HEK293 (cell line): ENCODE measurements around the gene TOX4.
"Not testable (repeated sequence)": the region's sequence is repeated elsewhere in the genome, so short reads cannot be mapped to it uniquely, and the experiment has no call there.

Experiments
- CTCF ChIA-PET: fragments of 350-600 bp; formaldehyde crosslinking; extraction: SDS; loops from one replicate; lab custom pipeline; 2021; ENCODE audit warnings: antibody characterized with exemption; lab: Yijun Ruan, JAX
- POLR2A ChIA-PET: fragments of 300-600 bp; formaldehyde crosslinking; extraction: SDS; loops from one replicate; lab custom pipeline; 2020; ENCODE audit warnings: antibody characterized with exemption, inconsistent platforms; lab: Yijun Ruan, JAX
- H3K27ac ChIP-seq: fragments of 200-500 bp; sonication (Bioruptor generic); 2 replicates; pipeline ENCODE4 v1.5.1; 2014; ENCODE audit warnings: low read depth, low read length, control low read depth, inconsistent platforms; ENCODE audit errors: extremely low read depth
- H3K36me3 ChIP-seq, 2 experiments: fragments of 200-500 bp in 1 of 2; sonication (Bioruptor generic) in 1 of 2; 1 replicate in 1 of 2; 2 replicates in 1 of 2; pipeline ENCODE4 v1.5.1; 2014 to 2017; ENCODE audit warnings: inconsistent platforms in 2 of 2, low read length in 2 of 2; ENCODE audit not compliant: control insufficient read depth in 2 of 2, insufficient read depth in 1 of 2
- H3K4me1 ChIP-seq: fragments of 200-500 bp; sonication (Bioruptor generic); 2 replicates; pipeline ENCODE4 v1.5.1; 2014; ENCODE audit warnings: mild to moderate bottlenecking, low read length, inconsistent platforms; ENCODE audit not compliant: control insufficient read depth, insufficient read depth
- H3K4me3 ChIP-seq: 2 replicates; pipeline ENCODE4 v1.5.1; 2011; ENCODE audit warnings: low read depth, mild to moderate bottlenecking, control low read depth, low read length, moderate library complexity
- H3K9me3 ChIP-seq: fragments of 200-500 bp; sonication (Bioruptor generic); 2 replicates; pipeline ENCODE4 v1.5.1; 2014; ENCODE audit warnings: low read depth, low read length, inconsistent platforms; ENCODE audit not compliant: control insufficient read depth, insufficient read depth
- BCL11B ChIP-seq: fragments of 450-650 bp; formaldehyde crosslinking; IDR thresholded peaks from 2 replicates; pipeline ENCODE4 v1.5.1; 2016; ENCODE audit warnings: low read depth, missing biosample characterization, missing genetic modification characterization
- EGR2 ChIP-seq: fragments of 450-650 bp; formaldehyde crosslinking; IDR thresholded peaks from 2 replicates; pipeline ENCODE4 v1.5.1; 2016; ENCODE audit warnings: low read depth, missing biosample characterization, missing genetic modification characterization
- GLI2 ChIP-seq: fragments of 450-650 bp; formaldehyde crosslinking; IDR thresholded peaks from 2 replicates; pipeline ENCODE4; 2017; ENCODE audit warnings: missing biosample characterization, missing genetic modification characterization, low read depth, borderline replicate concordance
- GLIS1 ChIP-seq: fragments of 450-650 bp; formaldehyde crosslinking; IDR thresholded peaks from 2 replicates; pipeline ENCODE4 v1.5.1; 2016; ENCODE audit warnings: missing biosample characterization, missing genetic modification characterization
- OSR2 ChIP-seq: fragments of 450-650 bp; formaldehyde crosslinking; IDR thresholded peaks from 2 replicates; pipeline ENCODE4 v1.5.1; 2016; ENCODE audit warnings: missing biosample characterization, missing genetic modification characterization
- REPIN1 ChIP-seq: fragments of 450-650 bp; formaldehyde crosslinking; IDR thresholded peaks from 2 replicates; pipeline ENCODE4 v1.5.1; 2017; ENCODE audit warnings: missing biosample characterization, missing genetic modification characterization, low read depth
- REST ChIP-seq: fragments of 450-650 bp; formaldehyde crosslinking; IDR thresholded peaks from 2 replicates; pipeline ENCODE4 v1.5.1; 2016; ENCODE audit warnings: missing biosample characterization, missing genetic modification characterization
- ZBTB17 ChIP-seq: fragments of 450-650 bp; formaldehyde crosslinking; IDR thresholded peaks from 2 replicates; pipeline ENCODE4 v1.5.1; 2016; ENCODE audit warnings: missing biosample characterization, missing genetic modification characterization
- ZBTB20 ChIP-seq: fragments of 450-650 bp; formaldehyde crosslinking; IDR thresholded peaks from 2 replicates; pipeline ENCODE4 v1.5.1; 2016; ENCODE audit warnings: missing biosample characterization, missing genetic modification characterization
- ZBTB8A ChIP-seq: fragments of 450-650 bp; formaldehyde crosslinking; IDR thresholded peaks from 2 replicates; pipeline ENCODE4 v1.5.1; 2016; ENCODE audit warnings: missing biosample characterization, missing genetic modification characterization
- ZNF140 ChIP-seq: fragments of 450-650 bp; formaldehyde crosslinking; IDR thresholded peaks from 2 replicates; pipeline ENCODE4 v1.5.1; 2016; ENCODE audit warnings: missing biosample characterization, missing genetic modification characterization
- ZNF266 ChIP-seq: fragments of 450-650 bp; formaldehyde crosslinking; IDR thresholded peaks from 2 replicates; pipeline ENCODE4 v1.5.1; 2016; ENCODE audit warnings: missing biosample characterization, missing genetic modification characterization, low read depth
- ZNF311 ChIP-seq: fragments of 450-650 bp; formaldehyde crosslinking; IDR thresholded peaks from 2 replicates; pipeline ENCODE4 v1.5.1; 2017; ENCODE audit warnings: missing biosample characterization, missing genetic modification characterization, borderline replicate concordance
- ZNF473 ChIP-seq: fragments of 450-650 bp; formaldehyde crosslinking; IDR thresholded peaks from 2 replicates; pipeline ENCODE4 v1.5.1; 2017; ENCODE audit warnings: missing biosample characterization, missing genetic modification characterization
- ZNF555 ChIP-seq: fragments of 450-650 bp; formaldehyde crosslinking; conservative IDR thresholded peaks from 2 replicates; pipeline ENCODE4 v1.5.1; 2017; ENCODE audit warnings: missing biosample characterization, mild to moderate bottlenecking, missing genetic modification characterization, inconsistent platforms
- ZNF561 ChIP-seq: fragments of 450-650 bp; IDR thresholded peaks from 2 replicates; pipeline ENCODE4 v1.5.1; 2018; ENCODE audit warnings: missing biosample characterization, missing genetic modification characterization, borderline replicate concordance
- ZNF580 ChIP-seq: fragments of 450-650 bp; formaldehyde crosslinking; IDR thresholded peaks from 2 replicates; pipeline ENCODE4 v1.5.1; 2016; ENCODE audit warnings: missing biosample characterization, missing genetic modification characterization
- ZNF623 ChIP-seq: fragments of 450-650 bp; formaldehyde crosslinking; IDR thresholded peaks from 2 replicates; pipeline ENCODE4 v1.5.1; 2016; ENCODE audit warnings: missing biosample characterization, missing genetic modification characterization
- ZNF624 ChIP-seq: fragments of 450-650 bp; formaldehyde crosslinking; IDR thresholded peaks from 2 replicates; pipeline ENCODE4 v1.5.1; 2017; ENCODE audit warnings: missing biosample characterization, missing genetic modification characterization
- ZNF664 ChIP-seq: fragments of 450-650 bp; formaldehyde crosslinking; IDR thresholded peaks from 2 replicates; pipeline ENCODE4 v1.5.1; 2016; ENCODE audit warnings: missing biosample characterization, missing genetic modification characterization
- ZNF707 ChIP-seq: fragments of 450-650 bp; formaldehyde crosslinking; IDR thresholded peaks from 2 replicates; pipeline ENCODE4 v1.5.1; 2016; ENCODE audit warnings: missing biosample characterization, missing genetic modification characterization
- ZNF777 ChIP-seq: fragments of 450-650 bp; formaldehyde crosslinking; IDR thresholded peaks from 2 replicates; pipeline ENCODE4 v1.5.1; 2017; ENCODE audit warnings: missing biosample characterization, missing genetic modification characterization, borderline replicate concordance
- ZSCAN5A ChIP-seq: fragments of 450-650 bp; formaldehyde crosslinking; IDR thresholded peaks from 2 replicates; pipeline ENCODE4 v1.5.1; 2016; ENCODE audit warnings: missing biosample characterization, missing genetic modification characterization

Gene TOX4

GRCh38 chr14:21541413-21542074 lies 64.5 kb downstream of the TOX4 start (continued):
- TF ChIP-seq ZBTB20 (0 out of 2 replicates have a peak, but pooled peaks have one; percentile 18), ZSCAN5A (tag by site-specific recombination) (no peak), ZNF555 (tag by site-specific recombination) (peak; percentile 57), ZNF623 (tag by site-specific recombination) (peak; percentile 50), ZBTB8A (tag by site-specific recombination) (peak; percentile 57; the same call in 1 of the 2 replicates), REPIN1 (no peak), BCL11B (tag by site-specific recombination) (no peak), ZNF140 (tag by site-specific recombination) (peak; percentile 24; the same call in 1 of the 2 replicates), REST (tag by site-specific recombination) (peak; percentile 48; the same call in 1 of the 2 replicates)
- TF ChIP-seq, all 188 proteins: peak for 9

DNA sequence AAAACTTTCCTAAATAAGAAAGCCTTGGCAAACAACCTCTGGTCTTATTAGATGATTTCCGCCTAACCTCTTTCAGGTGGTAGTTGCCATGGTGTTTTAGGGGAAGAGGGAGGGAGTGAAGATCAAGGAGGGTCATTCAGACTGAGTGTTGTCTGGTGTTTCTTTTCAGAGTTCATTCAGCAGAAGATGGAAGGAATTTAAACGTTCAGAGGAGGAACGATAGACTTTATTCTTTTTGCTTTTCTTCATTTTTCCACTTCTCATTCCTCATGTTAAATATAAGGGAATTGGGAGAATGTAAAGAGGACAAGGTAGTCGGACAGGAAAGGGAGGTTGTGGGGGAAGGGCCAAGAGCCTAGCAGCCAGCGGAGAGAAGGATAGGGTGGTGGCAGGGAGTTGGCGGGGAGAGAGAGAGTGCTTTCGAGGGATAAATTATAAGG lies 66.5 kb downstream of the TOX4 start:
- ChIA-PET CTCF (no interaction called here), POLR2A (no interaction called here)
- H3K4me3 ChIP-seq, result no peak overlapping the region
- H3K27ac ChIP-seq, result no peak overlapping the region
- H3K4me1 ChIP-seq, result no peaks in the 10 kb centered on the region
- H3K36me3 ChIP-seq, result no peaks in the 10 kb centered on the region
- H3K9me3 ChIP-seq, result no peaks in the 10 kb centered on the region
- TF ChIP-seq EGR2 (tag by site-specific recombination) (no peak), ZNF707 (tag by site-specific recombination) (no peak), ZNF624 (tag by site-specific recombination) (no peak), ZNF266 (tag by site-specific recombination) (no peak), ZNF311 (tag by site-specific recombination) (no peak), ZNF664 (tag by site-specific recombination) (no peak), ZNF561 (tag by site-specific recombination) (no peak), GLI2 (no peak), ZNF580 (tag by site-specific recombination) (no peak), GLIS1 (no peak)

- POLR2A ChIA-PET, result interaction anchor here (0.7 kb wide), 1 partner anchor 893 kb away, joined by 4 read pairs; no protein-coding TSS in a partner anchor
- Histone ChIP-seq H3K4me1 (no peaks in the 10 kb centered on the region), H3K4me3 (no peak overlapping the region), H3K27ac (no peak overlapping the region), H3K36me3 (no peaks in the 10 kb centered on the region), H3K9me3 (no peaks in the 10 kb centered on the region)
- CTCF ChIA-PET, result no interaction called here
- TF ChIP-seq ZNF777, result no peak
- peak; percentile 36; the same call in 1 of the 2 replicates for TF ChIP-seq ZBTB17
- no peak for TF ChIP-seq OSR2 (tag by site-specific recombination)
- TF ChIP-seq ZNF473 (tag by site-specific recombination), result no peak
Observed at GRCh38 chr14:21543963-21544362, 67.0 kb downstream of the TOX4 start.

- H3K36me3 ChIP-seq, H3K27ac ChIP-seq, H3K4me3 ChIP-seq, CTCF ChIA-PET, H3K4me1 ChIP-seq, H3K9me3 ChIP-seq: not testable (repeated sequence)
- POLR2A ChIA-PET, result interaction anchor here (0.7 kb wide), 1 partner anchor 892 kb away, joined by 4 read pairs; no protein-coding TSS in a partner anchor
Observed at GRCh38 chr14:21544588-21544987, 67.6 kb downstream of the TOX4 start.
